ENCODE data around the gene RHBDD3.

- TF ChIP-seq CTCF (IDR thresholded peaks at IDR 0.05) (no peak), POLR2A (IDR thresholded peaks at IDR 0.05) (no peak), POLR2AphosphoS5 (IDR thresholded peaks at IDR 0.05; ENCODE audit: insufficient read depth in 1 of 2, low read depth in 1 of 2) (no peak)
Observed at GRCh38 chr22:29254286-29254660, 13.5 kb downstream of the RHBDD3 start.

Measured in vagina (tissue), 2 donors.